Left hindlimb (tissue), 1 donor: ENCODE data around the gene XPR1.
"Not testable (repeated sequence)": the region's sequence is repeated elsewhere in the genome, so short reads cannot be mapped to it uniquely, and the experiment has no call there.

Source experiments
- DNase-seq: peaks from one replicate; pipeline ENCODE4 v3.0.0-alpha.2; 2018

Gene XPR1

GRCh38 chr1:180791152-180791551 lies 159.3 kb downstream of the XPR1 start:
- DNase-seq: not testable (repeated sequence)

GRCh38 chr1:180791806-180792205 lies 160.0 kb downstream of the XPR1 start:
- no peak for DNase-seq

- DNase-seq: no peak
These were observed 161.6 kb downstream of the XPR1 start for GRCh38 chr1:180793451-180793850.

- no peak for DNase-seq
These were observed 165.2 kb downstream of the XPR1 start for GRCh38 chr1:180796897-180797640.

- DNase-seq: no peak
These were observed 169.1 kb downstream of the XPR1 start for GRCh38 chr1:180800945-180801344.

GRCh38 chr1:180802813-180803212 lies 171.0 kb downstream of the XPR1 start:
- no peak for DNase-seq

- DNase-seq: no peak
These were observed 173.5 kb downstream of the XPR1 start for GRCh38 chr1:180805316-180805715.

- no peak for DNase-seq
These were observed 179.5 kb downstream of the XPR1 start for GRCh38 chr1:180811298-180811697.

- no peak for DNase-seq
These were observed 180.1 kb downstream of the XPR1 start for GRCh38 chr1:180811886-180812285.

GRCh38 chr1:180814258-180814657 lies 182.4 kb downstream of the XPR1 start:
- DNase-seq: no peak

GRCh38 chr1:180815188-180815587 lies 183.4 kb downstream of the XPR1 start:
- DNase-seq: no peak

GRCh38 chr1:180816132-180816531 lies 184.3 kb downstream of the XPR1 start:
- no peak for DNase-seq

- no peak for DNase-seq
These were observed 190.1 kb downstream of the XPR1 start for GRCh38 chr1:180821970-180822369.

GRCh38 chr1:180831507-180831906 lies 199.7 kb downstream of the XPR1 start:
- DNase-seq: not testable (repeated sequence)

GRCh38 chr1:180833180-180833579 lies 201.4 kb downstream of the XPR1 start:
- not testable (repeated sequence) for DNase-seq

- no peak for DNase-seq
These were observed 204.6 kb downstream of the XPR1 start for GRCh38 chr1:180836449-180836848.

GRCh38 chr1:180837020-180837419 lies 205.2 kb downstream of the XPR1 start:
- no peak for DNase-seq

GRCh38 chr1:180838535-180838934 lies 206.7 kb downstream of the XPR1 start:
- no peak for DNase-seq

- no peak for DNase-seq
These were observed 207.7 kb downstream of the XPR1 start for GRCh38 chr1:180839547-180839946.

GRCh38 chr1:180841415-180841814 lies 209.6 kb downstream of the XPR1 start:
- no peak for DNase-seq

GRCh38 chr1:180842052-180842451 lies 210.2 kb downstream of the XPR1 start:
- no peak for DNase-seq

GRCh38 chr1:180842491-180843275 lies 210.9 kb downstream of the XPR1 start:
- no peak for DNase-seq

GRCh38 chr1:180845352-180845751 lies 213.5 kb downstream of the XPR1 start:
- DNase-seq: no peak

GRCh38 chr1:180848191-180848590 lies 216.4 kb downstream of the XPR1 start:
- DNase-seq: no peak
